Left lung (tissue), 10 donors: ENCODE measurements around the gene CSF1. TPM values are rescaled to one million over a fixed set of nuclear protein-coding genes. Genes with fewer than 3 reads are reported as not detected.

Source experiments
- ATAC-seq: fragments of 200-7000 bp; cut with Tn5 transposase; one replicate; pipeline ENCODE4 v1.9.1; 2020; ENCODE audit warnings: moderate library complexity
- DNase-seq, 4 donors: peaks; one replicate each; pipeline ENCODE4 v3.0.0-alpha.2; 2013 to 2020
- H3K27ac ChIP-seq, 2 donors: fragments of 200-600 bp; sonication (generic) in 1 of 2; one replicate each; pipeline versions ENCODE4 v1.5.0 to v1.8.0; 2020 to 2021
- H3K27me3 ChIP-seq, 2 donors: fragments of 200-600 bp; sonication (generic) in 1 of 2; one replicate each; pipeline versions ENCODE4 v1.5.0 to v1.8.0; 2020 to 2021
- H3K36me3 ChIP-seq, 2 donors: fragments of 200-600 bp; sonication (generic) in 1 of 2; one replicate each; pipeline versions ENCODE4 v1.5.0 to v1.8.0; 2020 to 2021
- H3K4me1 ChIP-seq, 2 donors: fragments of 200-600 bp; one replicate each; pipeline ENCODE4 v1.8.0; 2021
- H3K4me3 ChIP-seq, 2 donors: fragments of 200-600 bp; sonication (generic) in 1 of 2; one replicate each; pipeline versions ENCODE4 v1.5.0 to v1.8.0; 2020 to 2021; ENCODE audit warnings: mild to moderate bottlenecking in 1 of 2
- H3K9me3 ChIP-seq, 2 donors: fragments of 200-600 bp; sonication (generic) in 1 of 2; one replicate each; pipeline versions ENCODE4 v1.5.0 to v1.8.0; 2020 to 2021
- intact Hi-C, 2 donors: fragments of 100-400 bp; cut with DNase I; formaldehyde crosslinking; loops; one replicate each; pipeline versions ENCODE4 v1.11.2 to v1.14.2; 2022
- polyA plus RNA-seq, 6 donors: library from polyadenylated mRNA; unstranded; fragments of 120-200 nt; gene quantifications; one replicate each; pipeline ENCODE4 v1.2.1, GENCODE V29; 2013; ENCODE audit not compliant: insufficient read length in 6 of 6
- total RNA-seq, 2 donors: library from RNA; stranded (reverse); fragmentation: NEBNext Ultra II Directional; extraction: Animal tissue kit (Norgen Biotek cat#: 25700); gene quantifications; one replicate each; pipeline ENCODE4 v1.2.1, GENCODE V29; 2021
- TF ChIP-seq, protein P1 (sequence below), 2 donors: fragments of 200-600 bp; sonication (generic) in 1 of 2; IDR thresholded peaks; one replicate each; pipeline versions ENCODE4 v1.5.0 to v1.8.0; 2021; ENCODE audit warnings: antibody characterized with exemption in 2 of 2
- donor health status: DM: no; HTN: yes; CAD: no.
- donor health status: DM: no; HTN: no; CAD: no.

CSF1 gene
- total and polyA plus RNA-seq, 8 donors = 6.9 to 68.0 (median 10.0) TPM

DNA sequence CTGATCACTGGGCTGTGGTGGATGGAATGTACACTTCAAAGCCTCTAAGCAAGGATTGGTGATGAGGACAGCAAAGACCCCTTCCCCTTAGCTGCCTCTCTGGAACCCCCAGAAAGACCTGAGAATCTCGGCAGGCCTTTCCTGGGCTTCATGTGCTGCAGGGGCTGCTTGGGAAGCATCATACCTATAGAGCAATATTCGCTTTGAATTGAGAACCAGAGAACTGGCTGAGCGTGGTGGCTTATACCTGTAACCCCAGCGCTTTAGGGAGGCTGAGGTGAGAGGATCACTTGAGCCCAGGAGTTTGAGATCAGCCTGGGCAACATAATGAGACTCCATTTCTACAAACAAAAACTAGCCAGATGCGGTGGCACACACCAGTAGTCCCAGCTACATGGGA, 22.0 kb downstream of the CSF1 start:
- TF ChIP-seq, protein P1, sequence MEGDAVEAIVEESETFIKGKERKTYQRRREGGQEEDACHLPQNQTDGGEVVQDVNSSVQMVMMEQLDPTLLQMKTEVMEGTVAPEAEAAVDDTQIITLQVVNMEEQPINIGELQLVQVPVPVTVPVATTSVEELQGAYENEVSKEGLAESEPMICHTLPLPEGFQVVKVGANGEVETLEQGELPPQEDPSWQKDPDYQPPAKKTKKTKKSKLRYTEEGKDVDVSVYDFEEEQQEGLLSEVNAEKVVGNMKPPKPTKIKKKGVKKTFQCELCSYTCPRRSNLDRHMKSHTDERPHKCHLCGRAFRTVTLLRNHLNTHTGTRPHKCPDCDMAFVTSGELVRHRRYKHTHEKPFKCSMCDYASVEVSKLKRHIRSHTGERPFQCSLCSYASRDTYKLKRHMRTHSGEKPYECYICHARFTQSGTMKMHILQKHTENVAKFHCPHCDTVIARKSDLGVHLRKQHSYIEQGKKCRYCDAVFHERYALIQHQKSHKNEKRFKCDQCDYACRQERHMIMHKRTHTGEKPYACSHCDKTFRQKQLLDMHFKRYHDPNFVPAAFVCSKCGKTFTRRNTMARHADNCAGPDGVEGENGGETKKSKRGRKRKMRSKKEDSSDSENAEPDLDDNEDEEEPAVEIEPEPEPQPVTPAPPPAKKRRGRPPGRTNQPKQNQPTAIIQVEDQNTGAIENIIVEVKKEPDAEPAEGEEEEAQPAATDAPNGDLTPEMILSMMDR (IDR thresholded peaks at IDR 0.05) = no peak
- H3K9me3 ChIP-seq = peaks cover 0 to 13% of the 10 kb centered on the region in 2 donors
- peaks cover 0 to 27% of the 10 kb centered on the region in 2 donors for H3K36me3 ChIP-seq
- intact Hi-C loops = no loop called here
- no peak for DNase-seq
- H3K4me3 ChIP-seq = no peak overlapping the region
- no peak overlapping the region for H3K27ac ChIP-seq
- no peaks in the 10 kb centered on the region for H3K27me3 ChIP-seq
- H3K4me1 ChIP-seq = peaks cover 22 to 44% of the 10 kb centered on the region in 2 donors
- ATAC-seq = no peak

DNA sequence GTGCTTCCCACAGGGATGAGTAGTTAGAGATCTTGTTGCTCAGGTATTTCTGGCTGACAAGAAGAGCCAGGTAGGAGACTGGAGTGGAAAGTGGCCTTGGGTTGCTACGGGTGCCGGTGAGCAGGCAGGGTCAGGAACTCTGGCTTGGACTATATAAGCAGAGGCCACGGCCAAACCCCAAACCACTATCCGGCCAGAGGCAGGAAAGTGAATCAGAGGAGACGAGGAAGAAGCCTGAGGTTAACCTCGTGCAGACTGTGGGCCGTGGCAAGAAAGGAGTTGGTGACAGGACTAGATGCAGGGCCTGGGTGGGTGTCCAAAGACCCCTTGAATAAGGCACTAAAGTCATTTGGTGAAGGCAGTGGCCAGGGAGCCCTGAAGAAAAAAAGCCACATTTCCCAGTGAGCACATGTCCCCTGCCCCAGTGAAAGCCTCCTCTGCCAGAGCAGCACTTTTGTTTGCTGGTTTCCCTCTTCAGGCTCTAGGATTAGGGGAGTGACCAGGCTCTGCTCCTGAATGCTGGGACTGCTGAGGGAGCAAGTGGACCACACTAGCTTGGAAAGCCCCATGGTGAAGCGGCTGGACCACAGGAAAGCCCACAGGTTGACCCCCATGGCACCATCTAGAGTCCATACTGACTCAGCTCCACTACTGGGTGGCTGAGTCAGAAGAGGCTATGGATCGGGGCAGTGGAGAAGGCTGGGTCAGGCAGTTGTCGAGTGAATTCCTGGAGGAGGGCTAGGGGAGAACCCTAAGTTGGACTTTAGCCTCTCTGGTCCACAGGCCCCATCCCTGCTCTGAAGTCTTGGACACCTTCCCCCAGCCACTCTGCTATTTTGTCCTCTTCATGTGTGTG, 23.4 kb downstream of the CSF1 start:
- peaks cover 0 to 16% of the 10 kb centered on the region in 2 donors for H3K36me3 ChIP-seq
- no peak overlapping the region for H3K4me3 ChIP-seq
- TF ChIP-seq, protein P1 (IDR thresholded peaks at IDR 0.05) = no peak
- peaks cover 12 to 32% of the 10 kb centered on the region in 2 donors for H3K4me1 ChIP-seq
- no peak overlapping the region for H3K27ac ChIP-seq
- no peaks in the 10 kb centered on the region for H3K27me3 ChIP-seq
- peaks cover 0 to 23% of the 10 kb centered on the region in 2 donors for H3K9me3 ChIP-seq
- DNase-seq (no peak), ATAC-seq (peak; percentile 46)
- intact Hi-C loops = no loop called here

DNA sequence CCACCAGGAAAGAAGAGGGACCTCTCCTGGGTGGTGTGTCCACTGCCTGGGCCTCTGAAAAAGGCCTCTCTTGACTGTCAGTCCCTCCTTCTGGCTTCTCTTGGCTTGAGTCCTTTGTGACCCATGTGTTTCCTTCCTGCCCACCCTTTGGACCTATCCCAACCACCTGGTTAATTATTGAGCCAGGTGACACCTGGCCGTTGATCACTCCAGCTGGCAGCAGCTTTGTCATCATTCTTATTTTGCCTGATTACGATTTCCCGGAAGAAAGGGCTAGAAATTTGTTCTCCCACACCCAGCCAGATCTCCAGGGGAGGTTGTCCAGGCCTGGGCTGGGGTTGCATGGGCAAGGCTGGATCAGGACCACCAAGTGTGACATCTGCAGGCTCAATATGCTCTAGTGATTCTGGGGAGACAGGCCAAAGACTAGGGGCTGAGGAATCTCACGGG, 24.8 kb downstream of the CSF1 start:
- ATAC-seq (no peak), DNase-seq (no peak)
- Histone ChIP-seq H3K9me3 (peaks cover 0 to 23% of the 10 kb centered on the region in 2 donors), H3K27ac (no peak overlapping the region), H3K36me3 (peaks cover 0 to 2% of the 10 kb centered on the region in 2 donors), H3K4me1 (peaks cover 12 to 27% of the 10 kb centered on the region in 2 donors), H3K27me3 (no peaks in the 10 kb centered on the region), H3K4me3 (no peak overlapping the region)
- intact Hi-C loops = no loop called here
- TF ChIP-seq, protein P1 (IDR thresholded peaks at IDR 0.05) = no peak

DNA sequence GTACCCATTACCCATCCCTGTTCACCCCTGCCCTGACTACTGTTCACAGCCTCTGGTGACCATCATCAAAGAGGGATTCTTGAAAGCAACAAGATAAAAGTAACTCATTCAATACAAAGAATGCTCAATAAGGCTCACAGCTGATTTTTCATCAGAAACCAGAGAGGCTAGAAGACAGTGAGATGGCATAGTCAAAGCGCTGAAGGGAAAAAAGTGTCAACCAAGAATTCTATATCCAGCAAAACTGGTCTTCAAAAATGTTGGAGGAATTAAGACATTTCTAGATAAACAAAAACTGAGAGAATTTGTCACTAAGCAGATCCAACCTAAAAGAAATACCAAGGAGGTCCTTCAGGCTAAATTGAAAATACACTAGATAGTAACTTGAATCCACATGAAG, 27.1 kb downstream of the CSF1 start:
- Histone ChIP-seq H3K9me3 (peaks cover 0 to 23% of the 10 kb centered on the region in 2 donors), H3K4me3 (no peak overlapping the region), H3K27me3 (no peaks in the 10 kb centered on the region), H3K36me3 (no peaks in the 10 kb centered on the region), H3K27ac (no peak overlapping the region), H3K4me1 (peaks cover 0 to 16% of the 10 kb centered on the region in 2 donors)
- DNase-seq = no peak
- TF ChIP-seq, protein P1 (IDR thresholded peaks at IDR 0.05) = no peak
- no peak for ATAC-seq
- intact Hi-C loops = no loop called here

DNA sequence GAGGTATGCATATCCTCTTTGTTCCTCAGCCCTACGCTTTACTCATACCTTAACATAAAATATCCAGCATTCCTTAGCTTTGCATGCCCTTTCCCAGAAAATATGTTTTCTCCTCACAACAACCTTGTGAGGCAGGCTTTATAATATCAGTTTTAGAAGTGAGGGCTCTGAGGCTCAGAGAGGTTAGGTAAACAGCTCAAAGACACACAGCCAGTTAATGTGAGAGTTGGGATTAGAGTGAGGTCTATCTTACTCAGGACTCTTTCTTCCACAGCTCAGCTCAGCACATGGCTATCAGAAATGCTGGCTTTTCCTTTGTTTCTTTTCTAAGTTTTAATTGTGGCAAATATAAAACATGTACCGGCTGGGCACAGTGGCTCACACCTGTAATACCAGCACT, 27.9 kb downstream of the CSF1 start:
- TF ChIP-seq, protein P1 (IDR thresholded peaks at IDR 0.05) = no peak
- ATAC-seq (no peak), DNase-seq (no peak)
- H3K27ac ChIP-seq = no peak overlapping the region
- no peaks in the 10 kb centered on the region for H3K36me3 ChIP-seq
- intact Hi-C loops = no loop called here
- H3K4me3 ChIP-seq = no peak overlapping the region
- H3K9me3 ChIP-seq = peaks cover 0 to 23% of the 10 kb centered on the region in 2 donors
- H3K4me1 ChIP-seq = peaks cover 0 to 16% of the 10 kb centered on the region in 2 donors
- H3K27me3 ChIP-seq = no peaks in the 10 kb centered on the region
